Measurements from ENCODE around the gene OOEP.
"Not testable (repeated sequence)": the region's sequence is repeated elsewhere in the genome, so short reads cannot be mapped to it uniquely, and the experiment has no call there.

The OOEP gene

GRCh38 chr6:73369563-73369962 lies at the start of gene OOEP:
Gene OOEP (minus strand): TSS chr6:73369897. CDS start chr6:73369792, 105 bp downstream.
- no peak for DNase-seq (ENCODE audit: low read depth, low spot score)

- DNase-seq (ENCODE audit: low read depth, low spot score): no peak
Observed at GRCh38 chr6:73418081-73418741, 48.5 kb upstream of the OOEP start.

- DNase-seq (ENCODE audit: low read depth, low spot score): no peak
Observed at GRCh38 chr6:73413102-73413501, 43.4 kb upstream of the OOEP start.

- DNase-seq (ENCODE audit: low read depth, low spot score): no peak
Observed at GRCh38 chr6:73409395-73409794, 39.7 kb upstream of the OOEP start.

GRCh38 chr6:73400656-73401055 lies 31.0 kb upstream of the OOEP start:
- no peak for DNase-seq (ENCODE audit: low read depth, low spot score)

- DNase-seq (ENCODE audit: low read depth, low spot score): no peak
Observed at GRCh38 chr6:73395875-73396274, 26.2 kb upstream of the OOEP start.

GRCh38 chr6:73394577-73395354 lies 25.1 kb upstream of the OOEP start, which contains the start of gene DDX43:
Gene DDX43 (plus strand): TSS chr6:73394828. CDS start chr6:73394906, 78 bp downstream.
- no peak for DNase-seq (ENCODE audit: low read depth, low spot score)

- DNase-seq (ENCODE audit: low read depth, low spot score): peak; percentile 12
Observed at GRCh38 chr6:73393278-73393677, 23.6 kb upstream of the OOEP start.

GRCh38 chr6:73392188-73392587 lies 22.5 kb upstream of the OOEP start:
- not testable (repeated sequence) for DNase-seq (ENCODE audit: low read depth, low spot score)

- DNase-seq (ENCODE audit: low read depth, low spot score): no peak
Observed at GRCh38 chr6:73391675-73392074, 22.0 kb upstream of the OOEP start.

GRCh38 chr6:73389854-73390253 lies 20.2 kb upstream of the OOEP start:
- DNase-seq (ENCODE audit: low read depth, low spot score): no peak

- DNase-seq (ENCODE audit: low read depth, low spot score): peak; percentile 80
Observed at GRCh38 chr6:73388800-73389512, 19.3 kb upstream of the OOEP start.

GRCh38 chr6:73388433-73388799 lies 18.7 kb upstream of the OOEP start:
- no peak for DNase-seq (ENCODE audit: low read depth, low spot score)

GRCh38 chr6:73382462-73383113 lies 12.9 kb upstream of the OOEP start:
- no peak for DNase-seq (ENCODE audit: low read depth, low spot score)

- DNase-seq (ENCODE audit: low read depth, low spot score): not testable (repeated sequence)
Observed at GRCh38 chr6:73381531-73381930, 11.8 kb upstream of the OOEP start.

- DNase-seq (ENCODE audit: low read depth, low spot score): no peak
Observed at GRCh38 chr6:73377225-73377624, 7.5 kb upstream of the OOEP start.

GRCh38 chr6:73375216-73375615 lies 5.5 kb upstream of the OOEP start:
- no peak for DNase-seq (ENCODE audit: low read depth, low spot score)

- no peak for DNase-seq (ENCODE audit: low read depth, low spot score)
Observed at GRCh38 chr6:73372516-73372915, 2.8 kb upstream of the OOEP start.

- no peak for DNase-seq (ENCODE audit: low read depth, low spot score)
Observed at GRCh38 chr6:73371984-73372383, 2.3 kb upstream of the OOEP start.

GRCh38 chr6:73369157-73369556 lies 540 bp downstream of the OOEP start:
- DNase-seq (ENCODE audit: low read depth, low spot score): no peak

- DNase-seq (ENCODE audit: low read depth, low spot score): no peak
Observed at GRCh38 chr6:73368675-73369074, 1.0 kb downstream of the OOEP start.

- no peak for DNase-seq (ENCODE audit: low read depth, low spot score)
Observed at GRCh38 chr6:73367761-73368355, 1.8 kb downstream of the OOEP start.

Measured in astrocyte of the hippocampus (primary cell).